NCI-H2029 (cell line): ENCODE results near the gene EFTUD2.

Experiments used
- DNase-seq: peaks from one replicate; lab custom pipeline; 2025; lab: John Stamatoyannopoulos, UW

EFTUD2 gene

GRCh38 chr17:44887971-44888954 is 11.0 kb downstream of the EFTUD2 start:
- DNase-seq: no peak

GRCh38 chr17:44887016-44887415 is 12.2 kb downstream of the EFTUD2 start:
- no peak for DNase-seq

GRCh38 chr17:44884941-44885340 is 14.3 kb downstream of the EFTUD2 start:
- no peak for DNase-seq

GRCh38 chr17:44881145-44881544 is 18.1 kb downstream of the EFTUD2 start:
- DNase-seq: no peak

- no peak for DNase-seq
Observed at GRCh38 chr17:44880062-44880461, 19.2 kb downstream of the EFTUD2 start.

GRCh38 chr17:44879376-44879775 is 19.9 kb downstream of the EFTUD2 start:
- no peak for DNase-seq

GRCh38 chr17:44878627-44879221 is 20.5 kb downstream of the EFTUD2 start:
- no peak for DNase-seq

- DNase-seq: no peak
Observed at GRCh38 chr17:44877121-44877520, 22.1 kb downstream of the EFTUD2 start.

- no peak for DNase-seq
Observed at GRCh38 chr17:44875761-44876160, 23.5 kb downstream of the EFTUD2 start.

- no peak for DNase-seq
Observed at GRCh38 chr17:44872131-44872768, 27.0 kb downstream of the EFTUD2 start.

- DNase-seq: no peak
Observed at GRCh38 chr17:44871556-44871955, 27.7 kb downstream of the EFTUD2 start.

- DNase-seq: no peak
Observed at GRCh38 chr17:44867841-44868240, 31.4 kb downstream of the EFTUD2 start.

- no peak for DNase-seq
Observed at GRCh38 chr17:44865931-44866330, 33.3 kb downstream of the EFTUD2 start.

- DNase-seq: peak; percentile 40
Observed at GRCh38 chr17:44865231-44865660, 34.0 kb downstream of the EFTUD2 start.

GRCh38 chr17:44864831-44865230 is 34.4 kb downstream of the EFTUD2 start:
- DNase-seq: no peak

- no peak for DNase-seq
Observed at GRCh38 chr17:44863061-44863918, 36.0 kb downstream of the EFTUD2 start.

- no peak for DNase-seq
Observed at GRCh38 chr17:44862278-44862914, 36.8 kb downstream of the EFTUD2 start.

GRCh38 chr17:44859701-44860100 is 39.5 kb downstream of the EFTUD2 start:
- DNase-seq: no peak

GRCh38 chr17:44854192-44854591 is 45.1 kb downstream of the EFTUD2 start:
- no peak for DNase-seq

- DNase-seq: no peak
Observed at GRCh38 chr17:44850612-44851011, 48.6 kb downstream of the EFTUD2 start.

- DNase-seq: no peak
Observed at GRCh38 chr17:44850025-44850424, 49.2 kb downstream of the EFTUD2 start.
